Lung (tissue), 12 donors: ENCODE results near the gene KDM3B. TPM values are rescaled to one million over a fixed set of nuclear protein-coding genes. Genes with fewer than 3 reads are reported as not detected.

Experiments
- ATAC-seq: fragments of 200-7000 bp; cut with Tn5 transposase; one replicate; pipeline ENCODE4 v1.9.1; 2020; ENCODE audit warnings: moderate number of reproducible peaks; ENCODE audit not compliant: insufficient read depth, low FRiP score
- DNase-seq, 3 donors: peaks; one replicate each; pipeline ENCODE4 v3.0.0-alpha.2; 2013 to 2017
- H3K27ac ChIP-seq, 2 donors: one replicate each; pipeline ENCODE4 v1.5.1; 2013; ENCODE audit warnings: mild to moderate bottlenecking in 2 of 2, moderate library complexity in 2 of 2, control low read depth in 1 of 2, inconsistent platforms in 1 of 2, low read depth in 1 of 2, low read length in 1 of 2
- H3K27me3 ChIP-seq, 3 donors: one replicate each; pipeline ENCODE4 v1.5.1; 2013; ENCODE audit warnings: low read length in 2 of 3; ENCODE audit not compliant: control insufficient read depth in 3 of 3, insufficient read depth in 3 of 3
- H3K36me3 ChIP-seq, 4 donors: one replicate each; pipeline ENCODE4 v1.5.1; 2013; ENCODE audit warnings: low read length in 4 of 4, mild to moderate bottlenecking in 1 of 4, moderate library complexity in 1 of 4; ENCODE audit not compliant: control insufficient read depth in 4 of 4, insufficient read depth in 4 of 4
- H3K4me1 ChIP-seq, 5 donors: one replicate each; pipeline ENCODE4 v1.5.1; 2013; ENCODE audit warnings: low read length in 5 of 5, mild to moderate bottlenecking in 2 of 5, moderate library complexity in 1 of 5; ENCODE audit not compliant: control insufficient read depth in 5 of 5, insufficient read depth in 5 of 5
- H3K4me3 ChIP-seq: one replicate; pipeline ENCODE4 v1.5.1; 2013; ENCODE audit warnings: mild to moderate bottlenecking, control low read depth, moderate library complexity
- H3K9ac ChIP-seq, 2 donors: one replicate each; pipeline ENCODE4 v1.5.1; 2013; ENCODE audit warnings: low read length in 2 of 2, control low read depth in 1 of 2; ENCODE audit not compliant: insufficient read depth in 1 of 2
- H3K9me3 ChIP-seq, 4 donors: one replicate each; pipeline ENCODE4 v1.5.1; 2013; ENCODE audit warnings: low read length in 3 of 4, mild to moderate bottlenecking in 1 of 4, moderate library complexity in 1 of 4; ENCODE audit not compliant: control insufficient read depth in 4 of 4, insufficient read depth in 3 of 4
- WGBS, 2 donors: extraction: QIAGEN DNeasy Blood & Tissue Kit; methylation state at CpG; one replicate each; pipeline ENCODE4 v1.1.7; 2013; 5-methylcytosine and 5-hydroxymethylcytosine counted together
- polyA plus RNA-seq, 2 donors: library from polyadenylated mRNA; stranded (reverse); fragments of 200-250 nt; gene quantifications; one replicate each; pipeline ENCODE4 v1.2.1, GENCODE V29; 2013
- total RNA-seq, 2 donors: library from RNA; depleted of rRNA in 1 of 2; stranded (reverse); fragments of >200 nt in 1 of 2; gene quantifications; one replicate each; pipeline ENCODE4 v1.2.1, GENCODE V29; 2014 to 2021
- TF ChIP-seq, protein P1 (sequence below): IDR thresholded peaks from 2 replicates; pipeline ENCODE4 v1.5.1; 2012; ENCODE audit warnings: mild to moderate bottlenecking; ENCODE audit errors: control extremely low read depth, extremely low read depth
- donor health status: control.
- donor health status: control.
- donor health status: Bipolar disorder and iron deficiency.
- donor health status: healthy.
- donor health status: DM: yes; HTN: yes; CAD: no.

Gene KDM3B
- total and polyA plus RNA-seq, 4 donors = 17.7 to 92.7 (median 37.5) TPM

DNA sequence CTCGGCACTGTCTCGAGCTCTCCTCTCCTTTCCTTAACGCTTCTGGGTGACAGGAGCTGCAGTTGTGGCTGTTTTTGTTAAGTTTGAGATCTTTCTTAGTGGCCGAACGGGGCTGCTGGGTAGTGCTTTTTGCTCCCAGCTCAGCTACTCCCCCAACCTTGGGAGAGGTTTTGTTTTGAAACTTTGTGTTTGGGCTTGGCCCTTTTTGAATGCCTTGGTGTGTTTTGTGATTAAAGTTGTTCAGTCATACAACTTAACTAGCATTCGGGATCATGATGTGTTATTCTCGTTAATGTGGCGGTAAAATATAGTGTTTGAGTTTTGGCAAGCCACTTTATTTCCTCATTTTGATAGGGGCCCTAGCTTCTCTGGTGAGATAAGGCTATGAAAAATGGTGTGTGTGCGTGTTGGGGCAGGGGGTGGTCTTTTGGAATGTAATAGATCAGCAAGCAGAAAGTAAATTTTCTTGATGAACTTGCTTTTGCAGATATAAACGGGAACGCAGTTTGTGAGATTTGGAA, 1.1 kb downstream of the KDM3B start:
- no peak for ATAC-seq
- WGBS, 2 donors = 0 to 1% methylated on average over 11 of the region's 11 CpGs
- H3K4me1 ChIP-seq = peaks cover 0 to 20% (median 4%) of the 10 kb centered on the region in 5 donors
- H3K27me3 ChIP-seq = no peaks in the 10 kb centered on the region
- H3K36me3 ChIP-seq = peaks cover 0 to 9% (median 8%) of the 10 kb centered on the region in 4 donors
- DNase-seq = peak; percentile 25 to 85 (median 80)
- H3K9me3 ChIP-seq = peaks cover 0 to 5% (median 0%) of the 10 kb centered on the region in 4 donors
- H3K9ac ChIP-seq = peak overlapping the region; percentile 82 to 88
- TF ChIP-seq, protein P1, sequence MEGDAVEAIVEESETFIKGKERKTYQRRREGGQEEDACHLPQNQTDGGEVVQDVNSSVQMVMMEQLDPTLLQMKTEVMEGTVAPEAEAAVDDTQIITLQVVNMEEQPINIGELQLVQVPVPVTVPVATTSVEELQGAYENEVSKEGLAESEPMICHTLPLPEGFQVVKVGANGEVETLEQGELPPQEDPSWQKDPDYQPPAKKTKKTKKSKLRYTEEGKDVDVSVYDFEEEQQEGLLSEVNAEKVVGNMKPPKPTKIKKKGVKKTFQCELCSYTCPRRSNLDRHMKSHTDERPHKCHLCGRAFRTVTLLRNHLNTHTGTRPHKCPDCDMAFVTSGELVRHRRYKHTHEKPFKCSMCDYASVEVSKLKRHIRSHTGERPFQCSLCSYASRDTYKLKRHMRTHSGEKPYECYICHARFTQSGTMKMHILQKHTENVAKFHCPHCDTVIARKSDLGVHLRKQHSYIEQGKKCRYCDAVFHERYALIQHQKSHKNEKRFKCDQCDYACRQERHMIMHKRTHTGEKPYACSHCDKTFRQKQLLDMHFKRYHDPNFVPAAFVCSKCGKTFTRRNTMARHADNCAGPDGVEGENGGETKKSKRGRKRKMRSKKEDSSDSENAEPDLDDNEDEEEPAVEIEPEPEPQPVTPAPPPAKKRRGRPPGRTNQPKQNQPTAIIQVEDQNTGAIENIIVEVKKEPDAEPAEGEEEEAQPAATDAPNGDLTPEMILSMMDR = no peak
- peak overlapping the region; percentile 84 for H3K4me3 ChIP-seq
- H3K27ac ChIP-seq = peak overlapping the region; percentile 92 to 99

DNA sequence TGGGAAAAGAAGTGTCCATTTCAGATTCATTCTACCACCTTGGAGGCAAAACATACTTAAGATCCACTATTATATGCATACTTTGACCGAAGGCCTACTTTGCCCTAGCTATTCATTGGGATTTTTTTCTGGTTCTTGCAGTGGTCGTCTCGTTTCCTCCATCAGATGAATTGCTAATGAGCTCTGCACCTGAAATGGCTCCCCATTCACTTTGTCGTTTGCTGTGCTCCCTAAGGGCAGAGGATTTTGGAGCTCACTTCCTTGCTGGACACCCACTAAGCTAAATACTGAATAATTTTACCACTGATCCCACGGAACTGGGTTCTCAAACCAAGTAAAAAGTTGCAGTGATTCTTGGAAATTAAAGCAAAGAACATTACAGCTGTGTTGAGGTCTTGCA, 1.9 kb downstream of the KDM3B start:
- TF ChIP-seq, protein P1 = no peak
- WGBS, 2 donors = 15 to 21% methylated on average over 5 of the region's 5 CpGs
- ATAC-seq = no peak
- peaks cover 0 to 9% (median 3%) of the 10 kb centered on the region in 4 donors for H3K36me3 ChIP-seq
- H3K4me1 ChIP-seq = peaks cover 0 to 20% (median 4%) of the 10 kb centered on the region in 5 donors
- H3K4me3 ChIP-seq = no peak overlapping the region
- H3K27me3 ChIP-seq = no peaks in the 10 kb centered on the region
- peaks cover 0 to 5% (median 0%) of the 10 kb centered on the region in 4 donors for H3K9me3 ChIP-seq
- peak overlapping the region; percentile 82 to 88 for H3K9ac ChIP-seq
- no peak for DNase-seq
- H3K27ac ChIP-seq = peak overlapping the region in 1 of 2 donors; percentile 4

DNA sequence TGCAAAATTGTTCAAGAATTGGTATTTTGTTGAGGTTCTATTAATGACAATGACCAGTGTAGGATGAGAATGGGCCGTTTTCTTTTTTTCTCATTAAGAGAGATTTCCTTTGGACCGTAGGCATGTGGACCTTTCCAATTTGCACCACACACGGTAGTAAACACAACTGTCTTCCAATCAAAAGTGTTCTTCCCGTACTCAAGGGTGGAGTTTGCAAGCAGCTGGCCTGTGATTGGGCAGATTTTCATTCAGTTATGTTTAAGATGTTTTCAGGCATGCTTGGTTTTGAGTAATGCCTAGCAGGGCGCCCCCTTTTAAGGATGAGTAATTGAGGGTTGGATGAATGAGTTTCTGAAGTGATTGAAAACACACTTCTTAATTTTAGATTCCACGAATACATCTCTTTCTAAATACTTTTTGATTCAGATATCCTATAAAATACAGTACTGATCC, 2.5 kb downstream of the KDM3B start:
- H3K9me3 ChIP-seq = peaks cover 0 to 5% (median 0%) of the 10 kb centered on the region in 4 donors
- 27 to 29% methylated on average over 6 of the region's 6 CpGs for WGBS, 2 donors
- H3K27ac ChIP-seq = peak overlapping the region in 1 of 2 donors; percentile 4
- TF ChIP-seq, protein P1 = no peak
- H3K4me1 ChIP-seq = peaks cover 0 to 20% (median 4%) of the 10 kb centered on the region in 5 donors
- H3K27me3 ChIP-seq = no peaks in the 10 kb centered on the region
- DNase-seq (peak in 2 of 3 donors; percentile 28 to 58), ATAC-seq (no peak)
- H3K9ac ChIP-seq = peak overlapping the region in 1 of 2 donors; percentile 82
- no peak overlapping the region for H3K4me3 ChIP-seq
- peaks cover 0 to 9% (median 2%) of the 10 kb centered on the region in 4 donors for H3K36me3 ChIP-seq

DNA sequence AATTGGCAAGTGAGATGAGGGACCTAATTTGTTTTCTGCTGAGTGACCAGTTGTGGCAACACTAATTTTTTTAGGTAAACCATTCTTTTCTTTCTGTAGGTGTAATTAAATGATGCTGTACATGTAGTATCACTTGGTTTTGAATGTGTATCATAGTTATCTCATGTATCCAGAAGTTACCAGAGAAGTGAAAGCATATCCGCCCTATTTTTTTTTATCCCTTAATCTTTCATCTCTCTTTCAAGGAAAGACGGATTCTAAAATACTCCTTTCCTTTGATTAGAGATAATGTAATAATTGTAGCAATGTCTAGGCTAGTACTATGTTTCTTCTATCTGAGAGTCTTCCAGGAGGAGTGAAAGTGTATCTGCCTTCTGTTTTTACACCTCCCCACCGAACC, 7.1 kb downstream of the KDM3B start:
- Histone ChIP-seq H3K4me3 (no peak overlapping the region), H3K4me1 (peaks cover 0 to 13% (median 4%) of the 10 kb centered on the region in 5 donors), H3K36me3 (peaks cover 0 to 1% (median 0%) of the 10 kb centered on the region in 4 donors), H3K27me3 (no peaks in the 10 kb centered on the region), H3K9ac (no peak overlapping the region), H3K9me3 (no peaks in the 10 kb centered on the region), H3K27ac (no peak overlapping the region)
- WGBS, 2 donors = 74 to 87% methylated on average over 3 of the region's 3 CpGs
- DNase-seq (no peak), ATAC-seq (no peak)
- TF ChIP-seq, protein P1 = no peak
